Fibroblast of lung (primary cell): ENCODE results near the gene STPG4. TPM values are rescaled to one million over a fixed set of nuclear protein-coding genes. Genes with fewer than 3 reads are reported as not detected.

Experiments
- DNase-seq, 2 donors: peaks; one replicate each; pipeline versions ENCODE4 v3.0.0 to v3.0.0-alpha.2; 2010; ENCODE audit warnings: low read depth in 2 of 2
- H2AFZ ChIP-seq: 2 replicates; pipeline ENCODE4 v1.5.1; 2012; ENCODE audit warnings: low read length, control low read depth, inconsistent platforms
- H3K27ac ChIP-seq: 2 replicates; pipeline ENCODE4 v1.5.1; 2011; ENCODE audit warnings: low read length, control low read depth; ENCODE audit not compliant: insufficient read depth
- H3K27me3 ChIP-seq: 2 replicates; pipeline ENCODE4 v1.5.1; 2011; ENCODE audit warnings: mild to moderate bottlenecking, low read length; ENCODE audit not compliant: control insufficient read depth, insufficient read depth
- H3K36me3 ChIP-seq: 2 replicates; pipeline ENCODE4 v1.5.1; 2011; ENCODE audit warnings: low read length; ENCODE audit not compliant: control insufficient read depth, insufficient read depth
- H3K4me1 ChIP-seq: 2 replicates; pipeline ENCODE4 v1.5.1; 2011; ENCODE audit warnings: low read length; ENCODE audit not compliant: control insufficient read depth, insufficient read depth; ENCODE audit errors: extremely low read depth
- H3K4me2 ChIP-seq: 2 replicates; pipeline ENCODE4 v1.5.1; 2011; ENCODE audit warnings: low read length, control low read depth; ENCODE audit not compliant: insufficient read depth; ENCODE audit errors: extremely low read depth
- H3K4me3 ChIP-seq, 4 experiments: fragments of 200-600 bp in 1 of 4; sonication (generic) in 1 of 4; replicated peaks in 1 of 4; 2 replicates each; pipeline ENCODE4 v1.5.1; 2011 to 2016; ENCODE audit warnings: low read length in 4 of 4, low read depth in 3 of 4, mild to moderate bottlenecking in 3 of 4, control low read depth in 2 of 4, inconsistent platforms in 1 of 4, mixed read lengths in 1 of 4; ENCODE audit not compliant: insufficient read depth in 1 of 4; ENCODE audit errors: control extremely low read depth in 1 of 4
- H3K79me2 ChIP-seq: 2 replicates; pipeline ENCODE4 v1.5.1; 2012; ENCODE audit warnings: mild to moderate bottlenecking, low read length, inconsistent platforms; ENCODE audit not compliant: control insufficient read depth, insufficient read depth
- H3K9ac ChIP-seq: 2 replicates; pipeline ENCODE4 v1.5.1; 2011; ENCODE audit warnings: mild to moderate bottlenecking, low read length, control low read depth; ENCODE audit not compliant: insufficient read depth
- H3K9me3 ChIP-seq: 2 replicates; pipeline ENCODE4 v1.5.1; 2012; ENCODE audit warnings: low read depth, low read length; ENCODE audit not compliant: control insufficient read depth, insufficient read depth
- H4K20me1 ChIP-seq: 2 replicates; pipeline ENCODE4 v1.5.1; 2011; ENCODE audit warnings: low read length; ENCODE audit not compliant: control insufficient read depth, insufficient read depth; ENCODE audit errors: extremely low read depth
- CTCF ChIP-seq, 2 donors: IDR thresholded peaks in 1 of 2; conservative IDR thresholded peaks in 1 of 2; 1 replicate in 1 of 2; 2 replicates in 1 of 2; pipeline ENCODE4 v1.5.1; 2011 to 2012; ENCODE audit warnings: low read length in 2 of 2, control low read depth in 1 of 2, inconsistent platforms in 1 of 2, low read depth in 1 of 2, mild to moderate bottlenecking in 1 of 2
- EZH2 ChIP-seq: IDR thresholded peaks from 2 replicates; pipeline ENCODE4 v1.5.1; 2012; ENCODE audit warnings: low read length, control low read depth, mild to moderate bottlenecking; ENCODE audit errors: missing control alignments
- polyA plus RNA-seq, 2 donors: library from polyadenylated mRNA; depleted of rRNA in 1 of 2; stranded (reverse) in 1 of 2; unstranded in 1 of 2; fragments of >200 nt; gene quantifications; 2 replicates each; pipeline ENCODE4 v1.2.1, GENCODE V29; 2011 to 2012; ENCODE audit warnings: missing spikeins in 1 of 2
- total RNA-seq: library from RNA; depleted of rRNA; stranded (reverse); fragments of >200 nt; gene quantifications from 2 replicates; pipeline ENCODE4 v1.2.1, GENCODE V29; 2014

The STPG4 gene
- total and polyA plus RNA-seq, 2 donors (not counting 1 experiment from before 2014, with no cell fraction given), result 0.33 TPM; not detected in 1

DNA sequence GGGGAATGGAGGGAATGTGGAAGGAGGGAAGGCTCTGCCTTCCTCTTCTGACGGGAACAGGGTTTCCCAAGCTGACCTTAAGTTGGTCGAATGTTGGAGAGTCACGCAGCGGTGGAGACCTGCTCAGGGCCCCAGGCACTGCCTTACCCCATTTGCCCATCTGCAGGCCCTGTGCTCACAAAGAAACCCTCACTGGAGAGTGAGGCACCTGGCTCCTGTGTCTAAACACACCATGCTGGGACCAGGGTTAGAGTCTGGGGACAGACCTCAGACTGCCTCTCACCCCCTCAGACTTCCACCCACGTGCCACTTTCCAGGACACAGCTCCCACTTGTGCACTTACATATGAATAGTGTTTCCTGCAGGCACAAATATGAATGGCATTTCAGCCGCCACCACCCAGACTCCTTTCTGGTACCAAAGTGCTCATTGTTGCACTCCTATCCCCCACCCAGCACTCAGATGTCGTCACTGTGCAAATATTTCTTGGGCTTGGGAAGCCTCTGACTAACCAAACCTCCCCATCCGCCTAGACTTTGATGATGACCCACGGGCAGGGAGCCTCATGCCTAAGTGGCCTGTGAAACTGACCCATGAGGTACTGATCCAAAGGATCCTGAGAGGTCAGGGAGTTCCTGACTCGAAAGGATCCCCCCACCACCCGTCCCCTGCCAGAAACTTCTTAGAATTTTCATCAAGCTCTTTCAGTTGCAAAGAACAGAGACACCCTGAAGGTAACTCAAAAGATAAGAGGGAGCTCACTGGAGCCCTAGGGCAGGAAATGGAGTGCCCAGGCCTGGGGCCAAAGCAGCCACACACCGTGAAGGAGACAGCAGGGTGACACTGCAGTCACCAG lies 78.3 kb downstream of the STPG4 start:
- Histone ChIP-seq H3K4me1 (peaks cover 38% of the 10 kb centered on the region), H3K4me2 (no peak overlapping the region), H3K4me3 (no peak overlapping the region), H3K27ac (peak overlapping the region; percentile 97), H3K9me3 (no peaks in the 10 kb centered on the region), H3K9ac (peak overlapping the region; percentile 36), H3K27me3 (no peaks in the 10 kb centered on the region), H2AFZ (no peak overlapping the region), H3K79me2 (no peaks in the 10 kb centered on the region), H3K36me3 (peaks cover 11% of the 10 kb centered on the region), H4K20me1 (no peaks in the 10 kb centered on the region)
- no peak for TF ChIP-seq EZH2
- TF ChIP-seq CTCF (conservative IDR thresholded peaks at IDR 0.05 in 1 of 2, IDR thresholded peaks at IDR 0.05 in 1 of 2; ENCODE audit: low read depth in 1 of 2, low read length in 2 of 2), result no peak
- DNase-seq, result peak; percentile 91 to 99

- Histone ChIP-seq H3K4me2 (no peak overlapping the region), H2AFZ (no peak overlapping the region), H4K20me1 (no peaks in the 10 kb centered on the region), H3K27me3 (no peaks in the 10 kb centered on the region), H3K4me3 (no peak overlapping the region), H3K79me2 (no peaks in the 10 kb centered on the region), H3K4me1 (peaks cover 43% of the 10 kb centered on the region), H3K9me3 (no peaks in the 10 kb centered on the region), H3K9ac (peak overlapping the region; percentile 36), H3K27ac (peak overlapping the region; percentile 97), H3K36me3 (peaks cover 11% of the 10 kb centered on the region)
- DNase-seq, result no peak
- TF ChIP-seq CTCF (conservative IDR thresholded peaks at IDR 0.05 in 1 of 2, IDR thresholded peaks at IDR 0.05 in 1 of 2; ENCODE audit: low read depth in 1 of 2, low read length in 2 of 2) (no peak), EZH2 (no peak)
Observed at GRCh38 chr2:47076126-47076506, 79.0 kb downstream of the STPG4 start.

GRCh38 chr2:47075361-47076125 lies 79.6 kb downstream of the STPG4 start:
- Histone ChIP-seq H3K79me2 (no peaks in the 10 kb centered on the region), H3K4me3 (no peak overlapping the region), H3K9me3 (no peaks in the 10 kb centered on the region), H3K27ac (peak overlapping the region; percentile 97), H3K4me2 (no peak overlapping the region), H3K36me3 (peaks cover 11% of the 10 kb centered on the region), H4K20me1 (no peaks in the 10 kb centered on the region), H3K4me1 (peaks cover 49% of the 10 kb centered on the region), H3K27me3 (no peaks in the 10 kb centered on the region), H3K9ac (peak overlapping the region; percentile 5), H2AFZ (no peak overlapping the region)
- no peak for TF ChIP-seq EZH2
- no peak for TF ChIP-seq CTCF (conservative IDR thresholded peaks at IDR 0.05 in 1 of 2, IDR thresholded peaks at IDR 0.05 in 1 of 2; ENCODE audit: low read depth in 1 of 2, low read length in 2 of 2)
- no peak for DNase-seq
